Glutamatergic neuron (in vitro differentiated cells): ENCODE measurements around the gene CRX. TPM values are rescaled to one million over a fixed set of nuclear protein-coding genes. Genes with fewer than 3 reads are reported as not detected.
"Not testable (repeated sequence)": the region's sequence is repeated elsewhere in the genome, so short reads cannot be mapped to it uniquely, and the experiment has no call there.

Source experiments
- DNase-seq: peaks from one replicate; pipeline ENCODE4 v3.0.0; 2022
- H3K27ac Mint-ChIP-seq: one replicate; pipeline ENCODE4 v1.8.0; 2020; ENCODE audit warnings: mild to moderate bottlenecking, mixed read lengths, inconsistent platforms; ENCODE audit not compliant: unreplicated experiment
- H3K27me3 Mint-ChIP-seq: one replicate; pipeline ENCODE4 v1.8.0; 2020; ENCODE audit warnings: mild to moderate bottlenecking, moderate library complexity, mixed read lengths, inconsistent platforms; ENCODE audit not compliant: unreplicated experiment
- H3K36me3 Mint-ChIP-seq: one replicate; pipeline ENCODE4 v1.8.0; 2020; ENCODE audit warnings: mild to moderate bottlenecking, mixed read lengths, inconsistent platforms; ENCODE audit not compliant: unreplicated experiment
- H3K4me1 Mint-ChIP-seq: one replicate; pipeline ENCODE4 v1.8.0; 2020; ENCODE audit warnings: mild to moderate bottlenecking, low read depth, mixed read lengths, inconsistent platforms; ENCODE audit not compliant: unreplicated experiment
- H3K4me3 Mint-ChIP-seq: one replicate; pipeline ENCODE4 v1.8.0; 2020; ENCODE audit warnings: mild to moderate bottlenecking, mixed read lengths, inconsistent platforms; ENCODE audit not compliant: unreplicated experiment
- H3K9me3 Mint-ChIP-seq: one replicate; pipeline ENCODE4 v1.8.0; 2020; ENCODE audit warnings: mild to moderate bottlenecking, moderate library complexity, mixed read lengths, inconsistent platforms; ENCODE audit not compliant: unreplicated experiment
- CTCF ChIP-seq: fragments of 200-600 bp; sonication (generic); IDR thresholded peaks from one replicate; pipeline ENCODE4 v1.5.0; 2021; ENCODE audit not compliant: partially characterized antibody, unreplicated experiment
- long read RNA-seq: library from polyadenylated mRNA; unstranded; transcript quantifications from one replicate; pipeline ENCODE4 v2.0.0, GENCODE V29; 2020; ENCODE audit not compliant: unreplicated experiment
- total RNA-seq: library from RNA; stranded (reverse); fragmentation: NEBNext Ultra II Directional; extraction: Animal tissue kit (Norgen Biotek cat#: 25700); gene quantifications from one replicate; pipeline ENCODE4 v1.2.1, GENCODE V29; 2021; ENCODE audit not compliant: unreplicated experiment

The CRX gene
- not detected for total RNA-seq
- long read RNA-seq: 0 reads

GRCh38 chr19:47821460-47822020 lies at the start of gene CRX:
Gene CRX, plus strand, starts transcription at chr19:47821937. Its CDS starts 12,507 bp downstream, at chr19:47834444.
- H3K27ac Mint-ChIP-seq: no peak within 1 kb of the TSS
- no peak for TF ChIP-seq CTCF
- DNase-seq: no peak
- no peaks in the 10 kb centered on the region for H3K36me3 Mint-ChIP-seq
- H3K4me1 Mint-ChIP-seq: peaks cover 8% of the 10 kb centered on the region
- peaks cover 4% of the 10 kb centered on the region for H3K9me3 Mint-ChIP-seq
- H3K4me3 Mint-ChIP-seq: no peak within 1 kb of the TSS
- peaks cover 12% of the 10 kb centered on the region for H3K27me3 Mint-ChIP-seq

- no peak overlapping the region for H3K4me3 Mint-ChIP-seq
- H3K36me3 Mint-ChIP-seq: no peaks in the 10 kb centered on the region
- DNase-seq: no peak
- no peak overlapping the region for H3K27ac Mint-ChIP-seq
- H3K4me1 Mint-ChIP-seq: peaks cover 7% of the 10 kb centered on the region
- H3K27me3 Mint-ChIP-seq: peaks cover 4% of the 10 kb centered on the region
- H3K9me3 Mint-ChIP-seq: peaks cover 5% of the 10 kb centered on the region
- no peak for TF ChIP-seq CTCF
Observed at GRCh38 chr19:47776568-47776967, 45.2 kb upstream of the CRX start.

GRCh38 chr19:47777245-47778048 lies 44.3 kb upstream of the CRX start:
- H3K4me3 Mint-ChIP-seq: peak overlapping the region; percentile 96
- not testable (repeated sequence) for DNase-seq, H3K36me3 Mint-ChIP-seq, H3K9me3 Mint-ChIP-seq, H3K27me3 Mint-ChIP-seq
- peak overlapping the region; percentile 96 for H3K27ac Mint-ChIP-seq
- H3K4me1 Mint-ChIP-seq: peaks cover 10% of the 10 kb centered on the region

- peaks cover 5% of the 10 kb centered on the region for H3K27me3 Mint-ChIP-seq
Observed at GRCh38 chr19:47778049-47778953, 43.4 kb upstream of the CRX start, which contains the start of gene SELENOW. Gene SELENOW, plus strand, starts transcription at chr19:47778703. Its CDS starts 83 bp downstream, at chr19:47778786.

More at GRCh38 chr19:47778049-47778953, 43.4 kb upstream of the CRX start, which contains the start of gene SELENOW:
- Mint-ChIP-seq H3K27ac (peak within 1 kb of the TSS; percentile 96), H3K4me3 (peak within 1 kb of the TSS; percentile 96), H3K36me3 (no peaks in the 10 kb centered on the region), H3K9me3 (peaks cover 5% of the 10 kb centered on the region), H3K4me1 (peaks cover 10% of the 10 kb centered on the region)
- DNase-seq: peak; percentile 87
- TF ChIP-seq CTCF: no peak
